ENCODE data around the gene TAF4. TPM values are rescaled to one million over a fixed set of nuclear protein-coding genes. Genes with fewer than 3 reads are reported as not detected.

TAF4 gene
- total and polyA plus RNA-seq, 7 donors, result 3.6 to 13.3 (median 8.9) TPM

GRCh38 chr20:62069741-62070216 lies 4.1 kb upstream of the TAF4 start:
- H3K27me3 ChIP-seq, result no peaks in the 10 kb centered on the region
- WGBS, 2 donors, result 15 to 58% methylated on average over 11 of the region's 11 CpGs

DNA sequence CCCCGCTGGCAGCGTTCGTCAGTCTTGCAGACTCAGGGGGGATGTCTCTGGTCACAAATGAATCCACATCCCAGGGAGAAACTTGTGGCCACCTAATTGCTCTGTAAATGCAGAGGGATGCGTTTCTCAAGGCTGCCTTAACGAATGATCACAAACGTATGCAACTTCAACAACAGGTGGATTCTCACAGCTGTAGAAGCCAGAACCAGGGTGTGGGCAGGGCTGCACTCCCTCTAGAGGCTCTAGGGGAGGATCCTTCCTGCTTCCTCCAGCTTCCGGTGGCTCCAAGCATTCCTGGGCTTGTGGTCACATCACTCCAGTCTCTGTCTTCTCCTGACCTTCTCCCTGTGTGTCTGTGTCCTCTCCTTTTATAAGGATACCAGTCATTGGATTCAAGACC lies 3.3 kb upstream of the TAF4 start:
- H3K27ac ChIP-seq, result peak overlapping the region in 1 of 4 donors; percentile 63
- WGBS, 2 donors, result 59 to 83% methylated on average over 7 of the region's 7 CpGs
- H3K4me1 ChIP-seq, result peaks cover 0 to 38% (median 30%) of the 10 kb centered on the region in 4 donors
- no peaks in the 10 kb centered on the region for H3K9me3 ChIP-seq
- no peaks in the 10 kb centered on the region for H3K27me3 ChIP-seq
- H3K4me3 ChIP-seq, result no peak overlapping the region
- no peak for DNase-seq
- intact Hi-C loops (cut with DNase I), result loop anchor here (5.0 kb wide), 1 partner anchor 113 kb away; the partner anchor contains the start of gene MTG2
- no peak for TF ChIP-seq POLR2AphosphoS5 (IDR thresholded peaks at IDR 0.05)
- no peak for TF ChIP-seq POLR2A (IDR thresholded peaks at IDR 0.05)
- TF ChIP-seq, protein P1, sequence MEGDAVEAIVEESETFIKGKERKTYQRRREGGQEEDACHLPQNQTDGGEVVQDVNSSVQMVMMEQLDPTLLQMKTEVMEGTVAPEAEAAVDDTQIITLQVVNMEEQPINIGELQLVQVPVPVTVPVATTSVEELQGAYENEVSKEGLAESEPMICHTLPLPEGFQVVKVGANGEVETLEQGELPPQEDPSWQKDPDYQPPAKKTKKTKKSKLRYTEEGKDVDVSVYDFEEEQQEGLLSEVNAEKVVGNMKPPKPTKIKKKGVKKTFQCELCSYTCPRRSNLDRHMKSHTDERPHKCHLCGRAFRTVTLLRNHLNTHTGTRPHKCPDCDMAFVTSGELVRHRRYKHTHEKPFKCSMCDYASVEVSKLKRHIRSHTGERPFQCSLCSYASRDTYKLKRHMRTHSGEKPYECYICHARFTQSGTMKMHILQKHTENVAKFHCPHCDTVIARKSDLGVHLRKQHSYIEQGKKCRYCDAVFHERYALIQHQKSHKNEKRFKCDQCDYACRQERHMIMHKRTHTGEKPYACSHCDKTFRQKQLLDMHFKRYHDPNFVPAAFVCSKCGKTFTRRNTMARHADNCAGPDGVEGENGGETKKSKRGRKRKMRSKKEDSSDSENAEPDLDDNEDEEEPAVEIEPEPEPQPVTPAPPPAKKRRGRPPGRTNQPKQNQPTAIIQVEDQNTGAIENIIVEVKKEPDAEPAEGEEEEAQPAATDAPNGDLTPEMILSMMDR (IDR thresholded peaks at IDR 0.05), result no peak
- TF ChIP-seq EP300 (IDR thresholded peaks at IDR 0.05), result no peak
- no peaks in the 10 kb centered on the region for H3K36me3 ChIP-seq

More at GRCh38 chr20:62069741-62070216, 4.1 kb upstream of the TAF4 start:
- Histone ChIP-seq H3K4me3 (no peak overlapping the region), H3K36me3 (no peaks in the 10 kb centered on the region), H3K9me3 (no peaks in the 10 kb centered on the region), H3K4me1 (peaks cover 0 to 33% (median 25%) of the 10 kb centered on the region in 4 donors), H3K27ac (peak overlapping the region in 3 of 4 donors; percentile 38 to 63 (median 45))
- TF ChIP-seq, protein P1 (IDR thresholded peaks at IDR 0.05), result no peak
- TF ChIP-seq POLR2AphosphoS5 (IDR thresholded peaks at IDR 0.05), result no peak
- no peak for TF ChIP-seq EP300 (IDR thresholded peaks at IDR 0.05)
- no peak for TF ChIP-seq POLR2A (IDR thresholded peaks at IDR 0.05)
- no peak for DNase-seq
- intact Hi-C loops (cut with DNase I), result loop anchor here (5.0 kb wide), 1 partner anchor 113 kb away; the partner anchor contains the start of gene MTG2

DNA sequence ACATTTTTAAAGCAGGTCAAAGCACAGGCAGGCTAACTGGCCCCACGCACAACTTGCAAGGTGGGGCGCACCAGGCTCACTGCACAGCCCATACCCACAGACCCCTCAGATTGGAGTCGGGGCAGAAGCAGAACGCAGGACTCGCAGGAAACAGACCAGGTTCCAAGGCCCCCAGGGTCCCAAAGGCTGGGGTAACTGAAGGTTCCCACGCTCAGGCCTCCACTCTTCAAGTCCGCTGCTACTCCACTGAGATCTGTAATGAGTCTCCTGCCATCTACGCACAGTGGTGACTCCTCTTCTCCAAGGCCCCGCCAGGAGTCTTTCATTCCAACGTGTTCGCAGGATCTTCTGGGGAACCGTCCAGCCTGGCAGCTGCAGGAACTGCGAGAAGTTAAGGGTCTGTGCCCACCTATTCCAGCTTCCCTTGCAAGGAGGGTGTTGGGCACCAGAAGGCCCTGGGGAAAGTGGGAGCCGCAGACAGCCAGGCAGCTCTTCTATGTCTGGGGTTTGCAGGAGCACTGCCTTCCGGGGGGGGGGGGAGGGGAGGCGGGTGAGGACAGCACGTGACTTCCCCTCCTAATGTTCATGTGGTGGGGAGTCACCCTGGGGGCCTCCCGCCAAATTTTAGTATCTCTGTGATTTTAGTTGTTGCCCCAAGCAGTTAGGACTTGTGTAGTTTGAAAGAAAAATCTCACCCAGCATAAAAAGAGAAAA lies 2.0 kb upstream of the TAF4 start:
- Histone ChIP-seq H3K9me3 (no peaks in the 10 kb centered on the region), H3K4me3 (no peak overlapping the region), H3K36me3 (no peaks in the 10 kb centered on the region), H3K27me3 (no peaks in the 10 kb centered on the region), H3K27ac (peak overlapping the region in 2 of 4 donors; percentile 25 to 91), H3K4me1 (peaks cover 0 to 51% (median 43%) of the 10 kb centered on the region in 4 donors)
- no peak for DNase-seq
- TF ChIP-seq, protein P1 (IDR thresholded peaks at IDR 0.05), result no peak
- TF ChIP-seq EP300 (IDR thresholded peaks at IDR 0.05) (no peak), POLR2AphosphoS5 (IDR thresholded peaks at IDR 0.05) (no peak), POLR2A (IDR thresholded peaks at IDR 0.05) (no peak)
- intact Hi-C loops (cut with DNase I), result loop anchor here (2.0 to 5.0 kb wide), 2 partner anchors 75 to 115 kb away; partner anchors contain the start of genes MTG2, PSMA7 and SS18L1
- WGBS, 2 donors, result 29 to 52% methylated on average over 18 of the region's 18 CpGs

GRCh38 chr20:62066983-62067433 lies 1.3 kb upstream of the TAF4 start:
- Histone ChIP-seq H3K36me3 (no peaks in the 10 kb centered on the region), H3K27me3 (no peaks in the 10 kb centered on the region), H3K9me3 (no peaks in the 10 kb centered on the region), H3K27ac (peak overlapping the region; percentile 85 to 91 (median 88)), H3K4me1 (peaks cover 0 to 58% (median 48%) of the 10 kb centered on the region in 4 donors), H3K4me3 (peak overlapping the region; percentile 51 to 73 (median 72))
- 4 to 6% methylated on average over 15 of the region's 15 CpGs for WGBS, 2 donors
- DNase-seq, result no peak
- intact Hi-C loops (cut with DNase I), result loop anchor here (1.0 to 5.0 kb wide), 3 partner anchors 54 to 115 kb away; partner anchors contain the start of genes MTG2, PSMA7 and SS18L1
- TF ChIP-seq EP300 (IDR thresholded peaks at IDR 0.05) (no peak), POLR2A (IDR thresholded peaks at IDR 0.05) (peak in 1 of 2 donors; percentile 18), POLR2AphosphoS5 (IDR thresholded peaks at IDR 0.05) (peak in 2 of 4 donors; percentile 11 to 27)
- TF ChIP-seq, protein P1 (IDR thresholded peaks at IDR 0.05), result no peak

Measured in sigmoid colon (tissue), 7 donors.